ENCODE data around the gene KCNK18. TPM values are rescaled to one million over a fixed set of nuclear protein-coding genes. Genes with fewer than 3 reads are reported as not detected.
"Not testable (repeated sequence)": the region's sequence is repeated elsewhere in the genome, so short reads cannot be mapped to it uniquely, and the experiment has no call there.

KCNK18 gene
- total RNA-seq, 1 experiment from 2014 or later: not detected

DNA sequence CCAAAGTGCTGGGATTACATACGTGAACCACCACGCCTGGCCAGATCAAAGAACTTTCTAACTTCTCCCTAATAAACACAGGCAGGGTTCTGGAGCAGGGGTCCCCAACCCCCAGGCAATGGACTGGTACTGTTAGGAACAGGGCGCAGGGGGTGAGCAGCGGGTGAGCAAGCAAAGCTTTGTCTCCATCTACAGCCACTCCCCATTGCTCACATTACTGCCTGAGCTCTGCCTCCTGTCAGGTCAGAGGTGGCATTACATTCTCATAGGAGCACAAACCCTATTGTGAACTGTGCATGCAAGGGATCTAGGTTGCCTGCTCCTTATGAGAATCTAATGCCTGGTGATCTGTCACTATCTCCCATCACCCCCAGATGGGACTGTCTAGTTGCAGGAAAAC is 11.5 kb upstream of the KCNK18 start:
- not testable (repeated sequence) for H3K4ac ChIP-seq (ENCODE audit: low read depth, low read length); H3K4me1 Mint-ChIP-seq; H4K5ac ChIP-seq (ENCODE audit: insufficient read length, low read depth, low read length); H2BK12ac ChIP-seq (ENCODE audit: insufficient read length, low read depth, low read length); H2AK5ac ChIP-seq (ENCODE audit: insufficient read length, low read length); H3K18ac ChIP-seq (ENCODE audit: insufficient read length, low read depth, low read length); H4K8ac ChIP-seq (replicated peaks; ENCODE audit: insufficient read length, low read depth, low read length); H2BK5ac ChIP-seq (ENCODE audit: insufficient read length, low read length); H3K4me2 ChIP-seq (ENCODE audit: insufficient read depth, insufficient read length, low read length); H4K91ac ChIP-seq (ENCODE audit: insufficient read length, low read depth, low read length); H3K9me3 ChIP-seq (ENCODE audit: control insufficient read depth, low read depth, low read length); H2BK15ac ChIP-seq (ENCODE audit: low read depth, low read length); H3K14ac ChIP-seq (ENCODE audit: insufficient read depth, low read length); H4K20me1 ChIP-seq (ENCODE audit: control insufficient read depth, insufficient read depth, insufficient read length); H3K36me3 Mint-ChIP-seq (ENCODE audit: insufficient read depth in 1 of 3, low read depth in 3 of 3); H3K23ac ChIP-seq (ENCODE audit: insufficient read length, low read depth, low read length); H3K23me2 ChIP-seq (ENCODE audit: insufficient read length, low read depth, low read length, poor library complexity, severe bottlenecking); H2BK120ac ChIP-seq (ENCODE audit: low read depth, low read length, poor library complexity, severe bottlenecking); H3K56ac ChIP-seq (ENCODE audit: insufficient read length, low read depth, low read length); H2BK20ac ChIP-seq (ENCODE audit: low read depth, low read length, poor library complexity, severe bottlenecking); H3K79me1 ChIP-seq (ENCODE audit: insufficient read depth, low read depth, low read length, poor library complexity, severe bottlenecking); DNase-seq; H2AFZ ChIP-seq (ENCODE audit: low read length); H3K27me3 ChIP-seq (ENCODE audit: insufficient read depth, low read length); H3K79me2 ChIP-seq (ENCODE audit: insufficient read depth, low read length); H3K27ac ChIP-seq (ENCODE audit: insufficient read length, low read depth, low read length); H3K4me1 ChIP-seq (ENCODE audit: insufficient read depth, low read length); H3K9ac ChIP-seq (ENCODE audit: extremely low read depth, insufficient read length, low read length); H3K4me3 Mint-ChIP-seq; H3K27ac Mint-ChIP-seq; H3T11ph ChIP-seq (ENCODE audit: low read length)
- TF ChIP-seq, protein P1, sequence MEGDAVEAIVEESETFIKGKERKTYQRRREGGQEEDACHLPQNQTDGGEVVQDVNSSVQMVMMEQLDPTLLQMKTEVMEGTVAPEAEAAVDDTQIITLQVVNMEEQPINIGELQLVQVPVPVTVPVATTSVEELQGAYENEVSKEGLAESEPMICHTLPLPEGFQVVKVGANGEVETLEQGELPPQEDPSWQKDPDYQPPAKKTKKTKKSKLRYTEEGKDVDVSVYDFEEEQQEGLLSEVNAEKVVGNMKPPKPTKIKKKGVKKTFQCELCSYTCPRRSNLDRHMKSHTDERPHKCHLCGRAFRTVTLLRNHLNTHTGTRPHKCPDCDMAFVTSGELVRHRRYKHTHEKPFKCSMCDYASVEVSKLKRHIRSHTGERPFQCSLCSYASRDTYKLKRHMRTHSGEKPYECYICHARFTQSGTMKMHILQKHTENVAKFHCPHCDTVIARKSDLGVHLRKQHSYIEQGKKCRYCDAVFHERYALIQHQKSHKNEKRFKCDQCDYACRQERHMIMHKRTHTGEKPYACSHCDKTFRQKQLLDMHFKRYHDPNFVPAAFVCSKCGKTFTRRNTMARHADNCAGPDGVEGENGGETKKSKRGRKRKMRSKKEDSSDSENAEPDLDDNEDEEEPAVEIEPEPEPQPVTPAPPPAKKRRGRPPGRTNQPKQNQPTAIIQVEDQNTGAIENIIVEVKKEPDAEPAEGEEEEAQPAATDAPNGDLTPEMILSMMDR (conservative IDR thresholded peaks at IDR 0.05): peak; percentile 46
- no CpG with 5 or more reads among the region's 4 CpGs for WGBS (ENCODE audit: extremely low coverage, insufficient read length, low lambda C conversion rate)
- peaks cover 10 to 13% of the 10 kb centered on the region in 2 experiments for H3K9me3 Mint-ChIP-seq
- H3K27me3 Mint-ChIP-seq (ENCODE audit: low read depth): peaks cover 32% of the 10 kb centered on the region

Data from H9 (cell line).